Measurements from ENCODE around the gene OLFML2A.

- TF ChIP-seq, protein P1, sequence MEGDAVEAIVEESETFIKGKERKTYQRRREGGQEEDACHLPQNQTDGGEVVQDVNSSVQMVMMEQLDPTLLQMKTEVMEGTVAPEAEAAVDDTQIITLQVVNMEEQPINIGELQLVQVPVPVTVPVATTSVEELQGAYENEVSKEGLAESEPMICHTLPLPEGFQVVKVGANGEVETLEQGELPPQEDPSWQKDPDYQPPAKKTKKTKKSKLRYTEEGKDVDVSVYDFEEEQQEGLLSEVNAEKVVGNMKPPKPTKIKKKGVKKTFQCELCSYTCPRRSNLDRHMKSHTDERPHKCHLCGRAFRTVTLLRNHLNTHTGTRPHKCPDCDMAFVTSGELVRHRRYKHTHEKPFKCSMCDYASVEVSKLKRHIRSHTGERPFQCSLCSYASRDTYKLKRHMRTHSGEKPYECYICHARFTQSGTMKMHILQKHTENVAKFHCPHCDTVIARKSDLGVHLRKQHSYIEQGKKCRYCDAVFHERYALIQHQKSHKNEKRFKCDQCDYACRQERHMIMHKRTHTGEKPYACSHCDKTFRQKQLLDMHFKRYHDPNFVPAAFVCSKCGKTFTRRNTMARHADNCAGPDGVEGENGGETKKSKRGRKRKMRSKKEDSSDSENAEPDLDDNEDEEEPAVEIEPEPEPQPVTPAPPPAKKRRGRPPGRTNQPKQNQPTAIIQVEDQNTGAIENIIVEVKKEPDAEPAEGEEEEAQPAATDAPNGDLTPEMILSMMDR (IDR thresholded peaks at IDR 0.05; ENCODE audit: low read depth, low read length) = no peak
- TF ChIP-seq EZH2phosphoT487 (IDR thresholded peaks at IDR 0.05; ENCODE audit: low read depth) = no peak
Observed at GRCh38 chr9:124801356-124801755, 24.4 kb downstream of the OLFML2A start.
